Measurements from ENCODE around the gene PITPNC1. TPM values are rescaled to one million over a fixed set of nuclear protein-coding genes. Genes with fewer than 3 reads are reported as not detected.
"Not testable (repeated sequence)": the region's sequence is repeated elsewhere in the genome, so short reads cannot be mapped to it uniquely, and the experiment has no call there.

PITPNC1 gene
- total RNA-seq, 1 donor from 2014 or later: 40.3 TPM

- Mint-ChIP-seq H3K27me3 (ENCODE audit: unreplicated experiment) (peaks cover 1% of the 10 kb centered on the region), H3K36me3 (ENCODE audit: unreplicated experiment) (peaks cover 9% of the 10 kb centered on the region), H3K27ac (ENCODE audit: unreplicated experiment) (peak overlapping the region; percentile 52), H3K4me3 (ENCODE audit: unreplicated experiment) (peak overlapping the region; percentile 62), H3K4me1 (ENCODE audit: low read depth, unreplicated experiment) (peaks cover 23% of the 10 kb centered on the region), H3K9me3 (ENCODE audit: unreplicated experiment) (peaks cover 5% of the 10 kb centered on the region)
- no peak for TF ChIP-seq CTCF (IDR thresholded peaks at IDR 0.05; ENCODE audit: partially characterized antibody, unreplicated experiment)
- DNase-seq: peak; percentile 54
Measured at GRCh38 chr17:67467500-67468455, 90.7 kb downstream of the PITPNC1 start.

GRCh38 chr17:67469208-67469980 lies 92.3 kb downstream of the PITPNC1 start:
- peak overlapping the region; percentile 14 for H3K27ac Mint-ChIP-seq (ENCODE audit: unreplicated experiment)
- TF ChIP-seq CTCF (IDR thresholded peaks at IDR 0.05; ENCODE audit: partially characterized antibody, unreplicated experiment): no peak
- H3K9me3 Mint-ChIP-seq (ENCODE audit: unreplicated experiment): peaks cover 5% of the 10 kb centered on the region
- H3K36me3 Mint-ChIP-seq (ENCODE audit: unreplicated experiment): peaks cover 9% of the 10 kb centered on the region
- peak overlapping the region; percentile 43 for H3K4me3 Mint-ChIP-seq (ENCODE audit: unreplicated experiment)
- peaks cover 24% of the 10 kb centered on the region for H3K4me1 Mint-ChIP-seq (ENCODE audit: low read depth, unreplicated experiment)
- peaks cover under 1% of the 10 kb centered on the region for H3K27me3 Mint-ChIP-seq (ENCODE audit: unreplicated experiment)
- DNase-seq: peak; percentile 57

- Mint-ChIP-seq H3K27me3 (ENCODE audit: unreplicated experiment) (no peaks in the 10 kb centered on the region), H3K4me3 (ENCODE audit: unreplicated experiment) (no peak overlapping the region), H3K4me1 (ENCODE audit: low read depth, unreplicated experiment) (peaks cover 26% of the 10 kb centered on the region), H3K36me3 (ENCODE audit: unreplicated experiment) (peaks cover 9% of the 10 kb centered on the region), H3K9me3 (ENCODE audit: unreplicated experiment) (peaks cover 4% of the 10 kb centered on the region), H3K27ac (ENCODE audit: unreplicated experiment) (peak overlapping the region; percentile 40)
- no peak for TF ChIP-seq CTCF (IDR thresholded peaks at IDR 0.05; ENCODE audit: partially characterized antibody, unreplicated experiment)
- DNase-seq: no peak
Measured at GRCh38 chr17:67470163-67470562, 93.1 kb downstream of the PITPNC1 start.

- no peak for DNase-seq
- TF ChIP-seq CTCF (IDR thresholded peaks at IDR 0.05; ENCODE audit: partially characterized antibody, unreplicated experiment): no peak
- Mint-ChIP-seq H3K27ac (ENCODE audit: unreplicated experiment) (no peak overlapping the region), H3K9me3 (ENCODE audit: unreplicated experiment) (peaks cover 8% of the 10 kb centered on the region), H3K36me3 (ENCODE audit: unreplicated experiment) (peaks cover 9% of the 10 kb centered on the region), H3K4me1 (ENCODE audit: low read depth, unreplicated experiment) (peaks cover 30% of the 10 kb centered on the region), H3K4me3 (ENCODE audit: unreplicated experiment) (no peak overlapping the region), H3K27me3 (ENCODE audit: unreplicated experiment) (no peaks in the 10 kb centered on the region)
Measured at GRCh38 chr17:67471118-67471517, 94.0 kb downstream of the PITPNC1 start.

GRCh38 chr17:67472606-67473005 lies 95.5 kb downstream of the PITPNC1 start:
- DNase-seq; H3K9me3 Mint-ChIP-seq (ENCODE audit: unreplicated experiment); H3K27me3 Mint-ChIP-seq (ENCODE audit: unreplicated experiment); H3K27ac Mint-ChIP-seq (ENCODE audit: unreplicated experiment); H3K36me3 Mint-ChIP-seq (ENCODE audit: unreplicated experiment); H3K4me3 Mint-ChIP-seq (ENCODE audit: unreplicated experiment): not testable (repeated sequence)
- peaks cover 21% of the 10 kb centered on the region for H3K4me1 Mint-ChIP-seq (ENCODE audit: low read depth, unreplicated experiment)
